Upper lobe of left lung (tissue), 4 donors: ENCODE results near the gene LRPAP1.

Experiments
- POLR2A ChIP-seq, 4 donors: fragments of 450-650 bp; IDR thresholded peaks; one replicate each; pipeline ENCODE4 v1.5.1; 2016 to 2017; ENCODE audit warnings: antibody characterized with exemption in 4 of 4, mild to moderate bottlenecking in 2 of 4
- TF ChIP-seq, protein P1 (sequence below), 6 experiments: fragments of 450-650 bp in 4 of 6; fragments of 200-600 bp in 2 of 6; sonication (generic) in 2 of 6; IDR thresholded peaks; one replicate each; pipeline ENCODE4 v1.5.1; 2016 to 2019; ENCODE audit warnings: antibody characterized with exemption in 6 of 6

- TF ChIP-seq, protein P1, sequence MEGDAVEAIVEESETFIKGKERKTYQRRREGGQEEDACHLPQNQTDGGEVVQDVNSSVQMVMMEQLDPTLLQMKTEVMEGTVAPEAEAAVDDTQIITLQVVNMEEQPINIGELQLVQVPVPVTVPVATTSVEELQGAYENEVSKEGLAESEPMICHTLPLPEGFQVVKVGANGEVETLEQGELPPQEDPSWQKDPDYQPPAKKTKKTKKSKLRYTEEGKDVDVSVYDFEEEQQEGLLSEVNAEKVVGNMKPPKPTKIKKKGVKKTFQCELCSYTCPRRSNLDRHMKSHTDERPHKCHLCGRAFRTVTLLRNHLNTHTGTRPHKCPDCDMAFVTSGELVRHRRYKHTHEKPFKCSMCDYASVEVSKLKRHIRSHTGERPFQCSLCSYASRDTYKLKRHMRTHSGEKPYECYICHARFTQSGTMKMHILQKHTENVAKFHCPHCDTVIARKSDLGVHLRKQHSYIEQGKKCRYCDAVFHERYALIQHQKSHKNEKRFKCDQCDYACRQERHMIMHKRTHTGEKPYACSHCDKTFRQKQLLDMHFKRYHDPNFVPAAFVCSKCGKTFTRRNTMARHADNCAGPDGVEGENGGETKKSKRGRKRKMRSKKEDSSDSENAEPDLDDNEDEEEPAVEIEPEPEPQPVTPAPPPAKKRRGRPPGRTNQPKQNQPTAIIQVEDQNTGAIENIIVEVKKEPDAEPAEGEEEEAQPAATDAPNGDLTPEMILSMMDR (IDR thresholded peaks at IDR 0.05) = no peak
- TF ChIP-seq POLR2A (IDR thresholded peaks at IDR 0.05) = no peak
Measured at GRCh38 chr4:3518941-3519340, 13.3 kb downstream of the LRPAP1 start.
